Stimulated activated CD4-positive, alpha-beta T cell treated with anti-CD3 and anti-CD28 coated beads, Interleukin-15, amount 100 ng/mL, for 48 hours (primary cell): ENCODE data around the gene XPR1.
"Not testable (repeated sequence)": the region's sequence is repeated elsewhere in the genome, so short reads cannot be mapped to it uniquely, and the experiment has no call there.

Source experiments
- DNase-seq, 2 donors: peaks; one replicate each; pipeline ENCODE4 v3.0.0-alpha.2; 2020; ENCODE audit warnings: low read depth in 2 of 2

XPR1 gene

DNA sequence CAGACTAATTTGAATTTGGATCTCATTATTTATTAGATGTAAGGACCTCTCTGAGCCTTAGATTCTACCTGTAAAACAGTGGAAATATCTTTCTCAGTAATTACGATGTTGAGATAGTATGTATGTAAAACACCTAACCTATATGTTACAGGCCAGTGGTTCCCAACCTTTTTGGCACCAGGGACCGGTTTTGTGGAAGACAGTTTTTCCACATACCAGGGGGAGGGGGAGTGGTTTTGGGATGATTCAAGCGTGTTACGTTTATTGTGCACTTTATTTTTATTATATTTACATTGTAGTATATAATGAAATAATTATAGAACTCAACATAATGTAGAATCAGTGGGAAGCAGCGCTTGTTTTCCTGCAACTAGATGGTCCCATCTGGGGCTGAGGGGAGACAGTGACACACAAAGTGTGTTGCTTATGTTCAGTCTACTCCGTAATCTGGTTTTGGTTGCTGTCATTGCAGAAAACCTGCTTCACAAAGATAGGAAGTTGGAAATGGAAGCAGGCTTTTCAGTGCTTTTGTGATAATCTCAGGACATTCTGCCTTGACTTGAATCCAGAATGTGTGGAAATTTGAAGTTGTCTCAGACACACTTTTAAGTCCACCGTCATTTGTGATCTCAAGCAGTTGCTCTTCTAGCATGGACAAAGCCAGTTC, 12.8 kb downstream of the XPR1 start:
- no peak for DNase-seq

DNA sequence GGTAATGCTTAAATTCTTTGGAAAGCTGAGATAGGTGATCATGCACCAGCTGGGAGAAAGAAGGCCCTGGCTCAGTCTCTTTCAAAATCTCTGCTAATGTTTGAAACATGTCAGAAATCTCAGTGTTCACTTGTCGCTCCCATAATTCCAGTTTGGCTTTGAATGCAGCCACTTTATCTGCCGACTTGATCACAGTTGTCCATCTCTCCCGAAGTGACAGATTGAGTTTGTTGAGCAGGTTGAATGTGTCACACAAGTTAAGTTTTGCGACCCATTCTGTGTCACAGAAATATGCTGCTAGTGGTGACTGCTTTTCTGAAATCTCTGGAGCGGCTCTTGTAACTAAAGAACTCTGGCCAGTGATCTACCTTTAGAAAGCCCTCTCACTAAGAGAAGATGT, 13.4 kb downstream of the XPR1 start:
- DNase-seq = not testable (repeated sequence)

DNA sequence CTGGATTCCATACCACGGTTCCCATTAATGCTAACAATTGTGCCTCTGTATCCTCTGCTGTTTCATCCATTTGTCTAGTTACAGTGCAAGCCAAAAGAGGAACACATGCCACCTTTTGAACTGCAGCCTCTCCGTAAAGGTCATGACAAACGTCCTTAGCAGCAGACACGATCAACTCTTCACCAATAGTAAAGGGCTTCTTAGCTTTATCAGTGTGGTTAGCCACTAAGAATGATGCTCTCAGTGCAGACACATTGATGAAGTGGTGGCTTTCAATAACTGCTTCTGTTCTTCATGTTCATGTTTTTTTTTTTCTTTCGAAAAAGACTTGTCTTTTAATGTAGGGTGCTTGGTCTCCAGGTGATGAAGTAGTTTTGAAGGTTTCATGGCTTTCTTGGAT, 14.3 kb downstream of the XPR1 start:
- no peak for DNase-seq

DNA sequence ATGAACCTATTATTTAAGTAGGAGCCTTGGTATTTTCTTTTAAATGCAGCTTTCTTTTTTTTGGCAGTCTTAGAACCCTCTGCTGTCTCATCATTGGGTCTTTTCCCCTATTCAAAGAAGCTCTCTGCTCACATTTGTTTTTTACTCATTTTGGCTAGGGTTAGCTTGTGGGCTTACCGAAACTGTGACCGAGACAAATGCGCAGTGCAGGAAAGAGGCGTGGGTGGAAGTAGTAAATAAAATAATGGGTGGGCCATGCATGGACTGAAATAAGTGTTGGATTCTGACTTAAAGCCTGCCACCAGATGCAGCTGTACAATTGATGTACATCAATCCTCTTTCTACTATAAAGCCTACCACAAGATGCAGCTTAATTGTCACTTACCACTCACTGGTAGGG, 14.7 kb downstream of the XPR1 start:
- no peak for DNase-seq

DNA sequence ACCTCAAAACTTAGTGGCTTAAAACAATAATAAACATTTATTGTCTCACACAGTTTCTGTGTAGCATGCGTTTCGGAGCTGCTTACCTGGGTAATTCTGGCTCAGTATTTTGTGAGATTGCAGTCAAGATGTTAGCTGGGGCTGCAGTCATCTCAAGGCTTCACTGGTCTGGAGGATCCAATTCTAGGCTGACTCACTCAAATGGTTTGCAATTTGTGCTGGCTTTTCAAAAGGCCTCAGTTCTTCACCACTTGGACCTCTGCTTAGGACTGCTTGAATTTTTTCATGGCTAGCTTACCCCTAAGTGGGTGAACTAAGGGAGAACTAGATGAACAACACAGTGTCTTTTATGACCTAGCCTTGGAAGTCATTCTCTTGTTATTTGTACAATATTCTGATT, 21.0 kb downstream of the XPR1 start:
- no peak for DNase-seq

DNA sequence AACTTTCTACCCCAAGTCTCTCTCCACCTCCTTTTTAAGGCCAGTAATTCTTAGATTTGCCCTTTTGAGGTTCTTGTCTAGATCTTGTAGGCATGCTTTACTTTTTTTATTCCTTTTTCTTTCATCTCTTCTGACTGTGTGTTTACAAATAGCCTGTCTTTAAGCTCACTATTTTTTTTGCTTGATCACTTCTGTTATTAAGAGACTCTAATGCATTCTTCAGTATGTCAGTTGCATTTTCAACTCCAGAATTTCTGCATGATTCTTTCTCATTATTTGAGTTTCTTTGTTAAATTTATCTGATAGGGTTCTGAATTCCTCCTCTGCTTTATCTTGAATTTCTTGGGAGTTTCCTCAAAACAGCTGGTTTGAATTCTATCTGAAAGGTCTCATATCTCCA, 30.9 kb downstream of the XPR1 start:
- no peak for DNase-seq

DNA sequence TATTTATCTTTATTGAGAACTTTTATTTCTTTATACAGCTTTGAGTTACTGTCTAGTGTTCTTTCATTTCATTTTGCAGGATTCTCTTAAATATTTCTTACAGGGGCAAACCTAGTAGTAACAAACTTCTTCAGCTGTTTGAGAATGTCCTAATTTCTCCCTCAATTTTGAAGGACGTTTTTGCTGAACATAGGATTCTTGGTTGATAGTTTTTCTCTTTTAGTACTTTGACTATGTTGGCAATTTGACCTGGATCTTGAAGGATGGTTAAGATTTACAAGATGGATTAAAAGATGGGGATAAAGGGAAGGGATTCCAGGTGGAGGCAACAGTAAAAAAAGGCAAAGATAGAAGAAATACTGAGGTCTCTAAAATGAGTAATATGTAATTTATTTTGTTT, 38.9 kb downstream of the XPR1 start:
- DNase-seq = no peak

DNA sequence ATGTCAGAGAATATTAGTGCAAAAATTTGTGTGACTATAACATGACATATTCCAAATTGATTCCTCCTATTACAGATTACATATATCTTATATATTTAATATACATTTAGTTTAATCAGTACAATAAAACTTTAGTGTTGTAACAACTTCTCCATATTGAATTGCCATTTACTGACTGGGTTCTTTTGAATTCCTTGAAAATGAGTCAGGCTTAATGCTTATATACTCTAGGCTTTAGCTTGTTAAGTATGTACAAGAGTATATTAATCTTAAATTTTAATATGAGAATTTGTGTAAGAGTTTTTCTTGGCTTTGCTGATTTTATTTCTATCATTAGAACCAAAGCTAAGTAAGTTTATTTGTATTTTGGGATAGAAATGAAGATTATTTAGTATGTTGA, 40.3 kb downstream of the XPR1 start:
- DNase-seq = no peak

DNA sequence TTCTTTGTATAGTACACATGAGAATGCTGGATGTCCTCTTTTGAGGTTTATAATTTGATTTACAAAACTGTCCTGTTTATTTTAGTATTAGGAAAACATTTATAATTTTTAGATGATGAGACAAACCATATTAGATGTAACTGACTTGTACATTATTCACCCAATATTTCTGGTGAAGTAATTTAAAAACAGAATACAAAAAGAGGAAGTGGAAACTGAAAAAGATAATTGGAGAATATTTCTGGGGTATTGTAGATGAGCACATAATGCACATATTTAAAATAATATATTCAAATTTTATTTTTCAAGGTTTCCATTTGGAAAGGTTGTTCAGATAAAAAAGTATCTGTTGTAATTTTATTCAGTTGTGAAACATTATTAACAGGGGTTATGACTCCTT, 40.7 kb downstream of the XPR1 start:
- DNase-seq = no peak

DNA sequence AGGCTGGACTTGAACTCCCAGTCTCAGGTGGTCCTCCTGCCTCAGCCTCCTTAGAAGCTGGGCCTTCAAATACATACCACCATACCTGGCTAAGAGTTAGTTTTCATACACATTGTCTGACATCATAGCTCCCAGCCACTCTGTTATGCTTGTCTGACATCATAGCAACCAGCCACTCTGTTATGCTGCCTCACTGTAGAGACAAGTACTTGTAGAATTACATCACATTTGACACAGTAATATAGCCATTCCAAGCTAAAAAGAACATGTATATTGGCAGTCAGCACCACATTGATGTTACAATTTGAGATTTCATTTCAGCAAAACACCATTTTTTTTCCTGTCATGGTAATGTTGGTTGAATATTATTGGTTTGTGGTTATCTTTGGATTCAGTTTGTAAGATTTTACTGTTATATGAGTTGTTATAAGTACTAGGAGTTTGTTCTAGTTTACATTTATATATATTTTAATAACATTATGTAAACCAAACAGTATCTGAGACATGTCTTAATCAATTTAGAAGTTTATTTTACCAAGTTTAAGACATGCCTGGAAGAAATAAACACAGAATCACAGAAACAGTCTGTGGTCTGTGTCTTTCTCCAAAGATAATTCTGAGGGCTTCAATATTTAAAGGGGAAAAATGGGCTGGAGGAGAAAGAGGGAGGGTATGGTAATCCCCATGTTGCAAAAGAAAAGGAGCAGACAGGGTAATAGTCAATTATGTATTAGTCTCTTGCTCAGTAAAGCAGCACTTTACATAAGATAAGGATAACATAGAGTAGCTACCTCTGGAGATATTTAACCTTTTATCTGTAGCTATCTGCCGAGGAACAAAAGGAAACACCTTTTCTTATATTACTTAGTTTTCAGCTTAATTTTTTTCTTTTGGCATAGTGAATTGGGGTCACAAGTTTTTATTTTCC, 43.0 kb downstream of the XPR1 start:
- DNase-seq = no peak

DNA sequence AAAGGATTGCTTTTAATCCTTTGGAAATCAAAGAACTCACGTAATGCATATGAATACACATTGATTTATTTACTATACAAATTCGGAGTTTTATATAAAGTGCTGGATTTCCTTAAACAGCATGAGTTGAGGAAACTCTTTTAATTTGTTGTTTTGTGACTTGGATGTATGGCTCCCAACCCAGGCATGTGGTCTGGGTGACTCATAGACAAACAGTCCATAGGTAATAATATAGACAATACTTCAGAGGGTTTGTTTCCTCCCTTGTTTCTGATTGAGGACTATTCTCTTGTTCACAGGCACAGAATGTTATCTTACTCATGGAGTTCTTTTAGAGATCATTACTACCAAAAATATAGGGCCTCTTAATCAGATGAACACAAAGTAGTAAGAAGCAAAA, 43.8 kb downstream of the XPR1 start:
- no peak for DNase-seq

DNA sequence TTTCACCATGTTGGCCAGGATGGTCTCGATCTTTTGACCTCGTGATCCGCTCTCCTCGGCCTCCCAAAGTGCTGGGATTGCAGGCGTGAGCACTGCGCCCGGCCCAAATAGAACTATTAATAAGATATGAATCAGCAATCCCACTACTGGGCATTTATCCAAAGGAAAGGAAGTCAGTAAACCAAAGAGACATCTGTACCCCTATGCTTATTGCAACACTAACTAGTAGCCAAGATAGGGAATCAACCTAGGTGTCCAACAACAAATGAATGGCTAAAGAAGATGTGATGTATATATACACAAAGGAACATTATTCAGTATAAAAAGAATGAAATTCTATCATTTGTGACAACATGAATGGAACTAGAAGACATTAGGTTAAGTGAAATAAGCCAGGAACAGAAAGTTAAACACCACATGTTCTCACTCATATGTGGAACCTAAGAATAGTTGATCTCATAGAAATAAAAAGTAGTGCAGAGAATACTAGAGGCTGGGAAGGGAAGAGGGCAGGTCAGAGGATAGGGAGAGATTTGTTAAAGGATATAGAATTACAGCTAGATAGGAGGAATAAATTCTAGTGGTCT, 48.8 kb downstream of the XPR1 start:
- no peak for DNase-seq

DNA sequence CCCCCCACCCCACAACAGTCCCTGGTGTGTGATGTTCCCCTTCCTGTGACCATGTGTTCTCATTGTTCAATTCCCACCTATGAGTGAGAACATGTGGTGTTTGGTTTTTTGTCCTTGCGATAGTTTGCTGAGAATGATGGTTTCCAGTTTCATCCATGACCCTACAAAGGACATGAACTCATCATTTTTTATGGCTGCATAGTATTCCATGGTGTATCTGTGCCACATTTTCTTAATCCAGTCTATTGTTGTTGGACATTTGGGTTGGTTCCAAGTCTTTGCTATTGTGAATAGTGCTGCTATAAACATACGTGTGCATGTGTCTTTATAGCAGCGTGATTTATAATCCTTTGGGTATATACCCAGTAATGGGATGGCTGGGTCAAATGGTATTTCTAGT, 51.3 kb downstream of the XPR1 start:
- DNase-seq = not testable (repeated sequence)

DNA sequence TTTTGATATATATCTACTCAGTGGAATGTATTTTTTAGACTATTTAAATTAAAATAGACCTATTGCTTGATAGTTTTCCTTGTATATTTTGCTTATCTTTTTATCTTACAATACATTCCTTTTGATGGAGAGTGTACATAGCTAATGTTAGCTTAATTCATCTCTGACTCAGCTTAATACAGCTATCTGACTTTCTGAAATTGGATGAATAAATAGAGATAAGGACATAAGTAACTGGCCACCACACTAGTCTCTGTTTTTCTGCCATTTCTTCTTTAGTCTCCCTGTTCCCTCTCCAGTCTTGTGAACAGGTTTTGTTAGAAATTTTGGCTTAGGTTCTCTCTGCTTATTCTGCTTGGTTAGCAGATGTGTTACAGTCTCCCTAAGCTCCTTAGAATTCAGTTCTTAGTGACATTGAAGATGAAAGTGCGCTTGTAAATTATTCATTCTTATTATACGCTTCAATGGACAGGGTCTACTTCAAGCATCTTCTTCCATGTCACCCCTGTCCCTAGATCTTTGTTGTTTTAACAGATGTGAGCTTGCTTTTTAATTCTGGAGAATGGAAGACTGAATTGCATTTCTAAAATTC, 59.6 kb downstream of the XPR1 start:
- no peak for DNase-seq

DNA sequence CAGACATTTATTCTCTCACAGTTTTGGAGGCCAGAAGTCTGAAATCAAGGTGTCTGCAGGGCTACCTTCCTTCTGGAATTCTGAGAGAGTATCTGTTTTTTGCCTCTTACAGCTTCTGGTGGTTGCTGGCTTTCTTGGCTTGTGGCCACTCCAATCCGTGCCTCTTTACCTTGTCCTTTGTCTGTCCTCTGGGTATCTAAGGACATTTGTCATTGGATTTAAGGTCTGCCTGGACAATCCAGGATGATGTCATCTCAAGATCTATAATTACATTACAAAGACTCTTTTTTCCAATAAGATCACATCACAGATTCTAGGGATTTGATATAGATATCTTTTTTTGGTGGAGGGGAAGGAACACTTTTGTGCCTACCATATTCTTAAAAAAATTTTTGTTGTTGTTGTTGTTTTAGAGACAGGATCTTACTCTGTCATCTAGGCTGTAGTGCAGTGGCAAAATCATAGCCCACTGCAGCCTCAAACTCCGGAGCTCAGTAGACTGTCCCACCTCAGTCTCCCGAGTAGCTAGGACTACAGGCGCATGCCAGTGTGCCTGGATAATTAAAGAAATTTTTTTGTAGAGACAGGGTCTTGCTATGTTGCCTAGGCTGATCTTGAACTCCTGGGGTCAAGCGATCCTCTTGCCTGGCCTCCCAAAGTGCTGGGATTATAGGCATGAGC, 61.9 kb downstream of the XPR1 start:
- no peak for DNase-seq

DNA sequence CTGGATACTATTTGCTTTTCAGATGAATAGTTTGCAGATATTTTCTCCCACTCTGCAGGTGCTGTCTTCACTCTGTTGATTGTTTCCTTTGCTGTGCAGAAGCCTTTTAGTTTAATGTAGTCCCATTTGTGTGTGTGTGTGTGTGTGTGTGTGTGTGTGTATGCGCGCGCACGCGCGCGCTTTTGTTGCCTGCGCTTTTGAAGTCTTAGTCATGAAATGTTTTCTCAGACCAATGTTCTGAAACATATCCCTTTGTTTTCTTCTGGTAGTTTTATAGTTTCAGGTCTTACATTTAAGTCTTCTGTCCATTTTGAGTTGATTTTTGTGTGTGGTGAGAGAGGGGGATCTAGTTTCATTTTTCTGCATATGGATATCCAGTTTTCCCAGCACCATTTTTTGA, 63.5 kb downstream of the XPR1 start:
- DNase-seq = no peak

DNA sequence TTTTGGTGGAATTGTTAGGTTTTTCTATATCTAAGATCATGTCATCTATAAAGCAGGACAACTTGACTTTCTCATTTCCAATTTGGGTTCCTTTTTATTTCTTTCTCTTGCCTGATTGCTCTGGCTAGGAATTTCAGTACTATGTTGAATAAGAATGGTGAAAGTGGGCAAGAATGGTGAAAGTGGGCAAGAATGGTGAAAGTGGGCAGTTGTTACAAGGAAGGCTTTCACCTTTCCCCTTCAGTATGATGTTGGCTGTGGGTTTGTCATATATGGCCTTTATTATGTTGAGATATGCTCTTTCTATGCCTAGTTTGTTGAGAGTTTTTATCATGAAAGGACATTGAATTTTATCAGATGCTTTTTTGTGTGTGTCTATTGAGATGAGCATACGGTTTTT, 64.5 kb downstream of the XPR1 start:
- DNase-seq = no peak

DNA sequence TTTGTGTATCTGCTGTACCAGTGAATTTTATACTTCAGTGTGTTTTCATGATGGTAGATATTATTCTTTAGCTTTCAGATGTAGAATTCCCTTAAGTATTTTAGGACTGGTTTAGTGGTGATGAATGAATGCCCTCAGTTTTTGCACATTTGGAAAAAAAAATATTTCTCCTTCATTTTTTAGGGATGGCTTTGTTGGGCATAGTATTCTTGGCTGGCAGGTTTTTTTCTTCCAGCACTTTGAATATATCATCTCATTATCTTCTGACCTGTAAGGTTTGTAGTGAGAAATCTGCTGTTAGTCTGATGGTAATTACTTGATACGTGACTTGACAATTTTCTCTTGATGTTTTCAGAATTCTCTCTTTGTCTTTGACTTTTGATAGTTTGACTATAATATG, 66.8 kb downstream of the XPR1 start:
- DNase-seq = no peak

DNA sequence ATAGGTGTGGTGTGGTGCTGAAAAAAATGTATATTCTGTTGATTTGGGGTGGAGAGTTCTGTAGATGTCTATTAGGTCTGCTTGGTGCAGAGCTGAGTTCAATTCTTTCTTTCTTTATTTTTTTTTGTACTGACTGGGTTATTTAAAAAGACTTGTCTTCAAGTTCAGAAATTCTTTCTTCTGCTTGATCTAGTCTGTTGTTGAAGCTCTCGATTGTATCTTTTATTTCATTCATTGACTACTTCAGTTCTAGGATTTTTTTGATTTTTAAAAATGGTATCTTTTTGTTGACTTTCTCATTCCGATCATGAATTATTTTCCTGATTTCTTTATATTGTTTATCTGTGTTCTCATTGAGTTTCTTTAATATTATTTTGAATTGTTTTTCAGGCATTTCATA, 70.6 kb downstream of the XPR1 start:
- not testable (repeated sequence) for DNase-seq

DNA sequence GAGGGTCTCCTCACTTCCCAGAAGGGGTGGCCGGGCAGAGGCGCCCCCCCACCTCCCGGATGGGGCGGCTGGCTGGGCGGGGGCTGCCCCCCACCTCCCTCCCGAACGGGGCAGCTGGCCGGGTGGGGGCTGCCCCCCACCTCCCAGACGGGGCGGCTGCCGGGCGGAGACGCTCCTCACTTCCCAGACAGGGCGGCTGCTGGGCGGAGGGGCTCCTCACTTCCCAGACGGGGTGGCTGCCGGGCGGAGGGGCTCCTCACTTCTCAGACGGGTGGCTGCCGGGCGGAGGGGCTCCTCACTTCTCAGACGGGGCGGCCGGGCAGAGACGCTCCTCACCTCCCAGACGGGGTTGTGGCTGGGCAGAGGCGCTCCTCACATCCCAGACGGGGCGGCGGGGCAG, 78.9 kb downstream of the XPR1 start:
- DNase-seq = not testable (repeated sequence)

DNA sequence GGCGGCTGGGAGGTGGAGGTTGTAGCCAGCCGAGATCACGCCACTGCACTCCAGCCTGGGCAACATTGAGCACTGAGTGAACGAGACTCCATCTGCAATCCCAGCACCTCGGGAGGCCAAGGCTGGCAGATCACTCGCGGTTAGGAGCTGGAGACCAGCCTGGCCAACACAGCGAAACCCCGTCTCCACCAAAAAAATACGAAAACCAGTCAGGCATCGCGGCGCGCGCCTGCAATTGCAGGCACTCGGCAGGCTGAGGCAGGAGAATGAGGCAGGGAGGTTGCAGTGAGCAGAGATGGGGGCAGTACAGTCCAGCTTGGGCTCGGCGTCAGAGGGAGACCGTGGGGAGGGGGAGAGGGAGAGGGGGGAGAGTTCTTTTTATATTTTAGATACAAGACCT, 79.4 kb downstream of the XPR1 start:
- not testable (repeated sequence) for DNase-seq

DNA sequence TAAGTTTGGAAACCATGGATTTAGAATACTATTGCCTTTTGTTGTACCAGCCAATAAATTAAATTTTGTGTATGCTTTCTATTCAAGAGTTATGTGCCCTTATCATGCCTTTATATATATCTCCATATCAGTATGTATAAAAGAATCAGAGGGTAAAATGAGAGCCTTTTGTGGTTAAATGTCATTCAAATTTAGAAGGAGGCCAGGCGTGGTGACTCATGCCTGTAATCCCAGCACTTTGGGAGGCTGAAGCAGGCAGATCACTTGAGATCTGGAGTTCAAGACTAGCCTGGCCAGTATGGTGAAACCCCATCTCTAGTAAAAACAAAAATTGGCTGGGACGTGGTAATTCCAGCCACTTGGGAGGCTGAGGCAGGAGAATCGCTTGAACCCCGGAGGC, 88.9 kb downstream of the XPR1 start:
- no peak for DNase-seq
